PC-3 (cell line): Measurements from ENCODE around the gene SLC9A3. TPM values are rescaled to one million over a fixed set of nuclear protein-coding genes. Genes with fewer than 3 reads are reported as not detected.

Experiments used
- ATAC-seq: fragments of 200-7000 bp; cut with Tn5 transposase; 2 replicates; pipeline ENCODE4 v1.9.1; 2020; ENCODE audit warnings: mild to moderate bottlenecking, moderate library complexity
- BruUV-seq: library from RNA; stranded (reverse); fragments of 400-500 nt; replicated peaks from 2 replicates; lab custom pipeline; 2021; lab: Mats Ljungman, UMichigan
- CTCF ChIA-PET: fragments of 300-600 bp; sonication (Branson Sonifier 250); formaldehyde crosslinking; loops from one replicate; lab custom pipeline; 2022; ENCODE audit warnings: antibody characterized with exemption; lab: Charles Lee
- POLR2A ChIA-PET: fragments of 300-600 bp; sonication (Branson Sonifier 250); formaldehyde crosslinking; loops from one replicate; lab custom pipeline; 2022; ENCODE audit warnings: antibody characterized with exemption; ENCODE audit not compliant: unreplicated experiment; lab: Charles Lee
- DNase-seq: peaks from one replicate; pipeline ENCODE4 v3.0.0-alpha.2; 2015
- H2AFZ ChIP-seq: fragments of 300-600 bp; sonication (generic); 2 replicates; pipeline ENCODE4 v1.6.0; 2016; ENCODE audit warnings: antibody characterized with exemption, low read length
- H3F3A ChIP-seq: fragments of 300-600 bp; sonication (generic); one replicate; pipeline ENCODE4 v1.6.0; 2017; ENCODE audit warnings: antibody characterized with exemption, low read length, control low read depth, mild to moderate bottlenecking; ENCODE audit not compliant: unreplicated experiment
- H3K27ac ChIP-seq: fragments of 300-600 bp; sonication (generic); 2 replicates; pipeline ENCODE4 v1.5.1; 2016; ENCODE audit warnings: mild to moderate bottlenecking, low read length
- H3K27me3 ChIP-seq: fragments of 300-600 bp; sonication (generic); 2 replicates; pipeline ENCODE4 v1.6.1; 2016; ENCODE audit warnings: low read length, mixed read lengths
- H3K36me3 ChIP-seq: fragments of 300-600 bp; sonication (generic); 2 replicates; pipeline ENCODE4 v1.6.1; 2016; ENCODE audit warnings: low read depth, mixed run types, low read length, mixed read lengths
- H3K4me1 ChIP-seq: fragments of 300-600 bp; sonication (generic); 2 replicates; pipeline ENCODE4 v1.5.1; 2016; ENCODE audit warnings: low read length; ENCODE audit not compliant: insufficient read depth
- H3K4me2 ChIP-seq: fragments of 300-600 bp; sonication (generic); 2 replicates; pipeline ENCODE4 v1.6.0; 2016; ENCODE audit warnings: low read length
- H3K4me3 ChIP-seq: fragments of 300-600 bp; sonication (generic); 2 replicates; pipeline ENCODE4 v1.5.1; 2016; ENCODE audit warnings: mild to moderate bottlenecking, low read length, mixed read lengths
- H3K79me2 ChIP-seq: fragments of 300-600 bp; sonication (generic); 2 replicates; pipeline ENCODE4 v1.6.1; 2017; ENCODE audit warnings: low read length, mixed read lengths
- H3K9ac ChIP-seq: fragments of 300-600 bp; sonication (generic); 2 replicates; pipeline ENCODE4 v1.6.0; 2016; ENCODE audit warnings: mild to moderate bottlenecking, low read length
- H3K9me2 ChIP-seq: fragments of 300-600 bp; sonication (generic); replicated peaks from 2 replicates; pipeline ENCODE4 v1.6.1; 2016; ENCODE audit warnings: mixed run types, low read length, mixed read lengths
- H3K9me3 ChIP-seq: fragments of 300-600 bp; sonication (generic); 2 replicates; pipeline ENCODE4 v1.6.1; 2016; ENCODE audit warnings: low read length, mixed read lengths
- H4K20me1 ChIP-seq: fragments of 300-600 bp; sonication (generic); 2 replicates; pipeline ENCODE4 v1.6.1; 2016; ENCODE audit warnings: low read length, mixed read lengths
- CTCF ChIP-seq: fragments of 300-600 bp; sonication (generic); conservative IDR thresholded peaks from 2 replicates; pipeline ENCODE4 v1.5.1; 2017; ENCODE audit warnings: antibody characterized with exemption, low read depth, mild to moderate bottlenecking, low read length
- EZH2 ChIP-seq: fragments of 300-600 bp; sonication (generic); IDR thresholded peaks from one replicate; pipeline ENCODE4 v1.6.1; 2017; ENCODE audit warnings: antibody characterized with exemption, mild to moderate bottlenecking, low read length; ENCODE audit not compliant: unreplicated experiment
- EZH2phosphoT487 ChIP-seq: fragments of 300-600 bp; sonication (generic); IDR thresholded peaks from 2 replicates; pipeline ENCODE4 v1.6.1; 2018; ENCODE audit warnings: mild to moderate bottlenecking, antibody characterized with exemption, low read length, borderline replicate concordance
- intact Hi-C: fragments of 100-400 bp; cut with micrococcal nuclease; formaldehyde crosslinking; loops from 2 replicates; pipeline ENCODE4 v1.9.0; 2023
- total RNA-seq: library from RNA; depleted of rRNA; stranded (reverse); fragments of >200 nt; gene quantifications from 2 replicates; pipeline ENCODE4 v1.2.3, GENCODE V29; 2014

The SLC9A3 gene
- total RNA-seq, 1 experiment from 2014 or later, result 4.9 TPM

- DNase-seq (no peak), ATAC-seq (no peak)
- H2AFZ ChIP-seq, result no peak overlapping the region
- H3K9me3 ChIP-seq, result no peaks in the 10 kb centered on the region
- H3K4me2 ChIP-seq, result no peak overlapping the region
- TF ChIP-seq CTCF (no peak), EZH2 (no peak), EZH2phosphoT487 (no peak)
- H3K27me3 ChIP-seq, result 0 out of 2 replicates have a peak, but pooled peaks cover 8% of the 10 kb centered on the region
- no peaks in the 10 kb centered on the region for H3K36me3 ChIP-seq
- H3K9me2 ChIP-seq, result no peaks in the 10 kb centered on the region
- no peaks in the 10 kb centered on the region for H3K79me2 ChIP-seq
- H3K27ac ChIP-seq, result no peak overlapping the region
- BruUV-seq, result no TSS peak
- ChIA-PET CTCF (interaction anchor here (0.6 kb wide), 1 partner anchor 287 kb away, joined by 3 read pairs; no protein-coding TSS in a partner anchor), POLR2A (interaction anchor here (0.6 kb wide), 1 partner anchor 123 kb away, joined by 4 read pairs; no protein-coding TSS in a partner anchor)
- H4K20me1 ChIP-seq, result no peaks in the 10 kb centered on the region
- no peak overlapping the region for H3K9ac ChIP-seq
- peaks cover 13% of the 10 kb centered on the region for H3K4me1 ChIP-seq
- H3F3A ChIP-seq, result no peaks in the 10 kb centered on the region
- H3K4me3 ChIP-seq, result no peak overlapping the region
- intact Hi-C loops, result no loop called here
These were observed 48.3 kb upstream of the SLC9A3 start for GRCh38 chr5:572398-573019.

DNA sequence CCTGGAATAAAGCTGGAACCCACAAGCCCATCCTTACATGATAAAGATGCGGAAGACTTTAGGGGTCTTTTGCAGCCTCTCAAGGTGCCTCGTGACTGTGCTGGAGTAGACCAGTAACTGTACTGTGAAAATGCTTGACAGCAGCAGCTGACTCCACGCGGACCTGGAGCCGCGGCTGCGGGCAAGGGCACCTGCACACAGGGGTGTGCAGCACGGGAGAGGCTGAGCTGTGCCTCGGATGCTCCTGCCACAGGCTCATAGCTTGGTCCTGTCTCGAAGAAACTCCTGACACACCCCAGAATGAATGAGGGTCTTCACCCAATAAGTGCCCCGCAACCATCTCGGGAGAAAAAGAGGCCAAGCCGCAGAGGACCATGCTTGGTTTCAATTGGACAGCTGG, 47.5 kb upstream of the SLC9A3 start:
- DNase-seq, result no peak
- H3K4me2 ChIP-seq, result no peak overlapping the region
- BruUV-seq, result no TSS peak
- ATAC-seq, result no peak
- H4K20me1 ChIP-seq, result no peaks in the 10 kb centered on the region
- peaks cover 2% of the 10 kb centered on the region for H3F3A ChIP-seq
- intact Hi-C loops, result no loop called here
- TF ChIP-seq EZH2phosphoT487 (no peak), CTCF (no peak), EZH2 (no peak)
- H3K4me1 ChIP-seq, result peaks cover 13% of the 10 kb centered on the region
- no peaks in the 10 kb centered on the region for H3K9me2 ChIP-seq
- POLR2A ChIA-PET, result interaction anchor here (0.6 kb wide), 1 partner anchor 122 kb away, joined by 4 read pairs; no protein-coding TSS in a partner anchor
- H3K27me3 ChIP-seq, result 0 out of 2 replicates have a peak, but pooled peaks cover 8% of the 10 kb centered on the region
- no peak overlapping the region for H3K27ac ChIP-seq
- no peak overlapping the region for H3K4me3 ChIP-seq
- H3K9me3 ChIP-seq, result 0 out of 2 replicates have a peak, but pooled peaks cover 7% of the 10 kb centered on the region
- H2AFZ ChIP-seq, result no peak overlapping the region
- CTCF ChIA-PET, result interaction anchor here (0.6 kb wide), 1 partner anchor 286 kb away, joined by 3 read pairs; no protein-coding TSS in a partner anchor
- H3K79me2 ChIP-seq, result no peaks in the 10 kb centered on the region
- H3K36me3 ChIP-seq, result no peaks in the 10 kb centered on the region
- H3K9ac ChIP-seq, result no peak overlapping the region

- H3K9ac ChIP-seq, result no peak overlapping the region
- H4K20me1 ChIP-seq, result no peaks in the 10 kb centered on the region
- H3K36me3 ChIP-seq, result no peaks in the 10 kb centered on the region
- H3K27ac ChIP-seq, result no peak overlapping the region
- POLR2A ChIA-PET, result no interaction called here
- H3K79me2 ChIP-seq, result no peaks in the 10 kb centered on the region
- DNase-seq, result no peak
- ATAC-seq, result no peak
- no TSS peak for BruUV-seq
- H2AFZ ChIP-seq, result no peak overlapping the region
- TF ChIP-seq EZH2phosphoT487, result no peak
- TF ChIP-seq EZH2, result no peak
- TF ChIP-seq CTCF, result no peak
- CTCF ChIA-PET, result no interaction called here
- intact Hi-C loops, result no loop called here
- no peak overlapping the region for H3K4me2 ChIP-seq
- 0 out of 2 replicates have a peak, but pooled peaks cover 9% of the 10 kb centered on the region for H3K9me3 ChIP-seq
- H3K4me1 ChIP-seq, result peaks cover 22% of the 10 kb centered on the region
- H3K27me3 ChIP-seq, result no peaks in the 10 kb centered on the region
- H3K9me2 ChIP-seq, result no peaks in the 10 kb centered on the region
- no peak overlapping the region for H3K4me3 ChIP-seq
- H3F3A ChIP-seq, result peaks cover 3% of the 10 kb centered on the region
These were observed 46.6 kb upstream of the SLC9A3 start for GRCh38 chr5:570886-571285.
